ENCODE results near the gene HOXA4.

DNA sequence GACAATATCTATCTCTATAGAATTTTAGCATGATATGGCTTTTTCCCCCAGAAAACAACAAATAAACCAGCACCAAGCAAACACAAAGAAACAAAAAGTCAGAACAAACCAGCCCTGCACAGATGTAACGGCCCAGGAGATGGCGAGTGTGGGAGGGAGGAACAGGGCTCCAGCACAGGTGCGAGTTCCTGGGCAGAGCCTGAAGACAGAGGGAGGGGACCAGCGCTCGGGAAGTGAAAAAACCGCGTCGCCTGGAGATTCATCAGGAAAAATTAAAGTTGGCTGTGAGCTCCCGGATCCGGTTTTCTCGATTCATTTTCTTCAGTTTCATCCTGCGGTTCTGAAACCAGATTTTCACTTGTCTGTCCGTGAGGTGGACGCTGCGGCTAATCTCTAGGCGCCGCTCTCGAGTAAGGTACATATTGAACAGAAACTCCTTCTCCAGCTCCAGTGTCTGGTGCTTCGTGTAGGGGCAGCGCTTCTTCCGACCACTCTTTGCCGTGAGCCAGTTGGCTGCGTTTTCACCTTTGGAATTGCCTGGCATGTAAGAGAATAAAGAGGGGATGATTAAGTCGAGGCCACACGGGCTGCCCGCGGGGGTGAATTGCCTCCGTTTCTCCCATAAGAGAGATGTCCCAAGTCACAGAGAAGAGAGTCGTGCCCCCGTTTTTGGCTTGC is 41.2 kb upstream of the HOXA4 start:
- TF ChIP-seq POLR2AphosphoS5 (IDR thresholded peaks at IDR 0.05; ENCODE audit: low read depth), result no peak
- TF ChIP-seq CTCF (IDR thresholded peaks at IDR 0.05; ENCODE audit: insufficient read depth, low read length), result no peak
- no peak for TF ChIP-seq GABPA (IDR thresholded peaks at IDR 0.05; ENCODE audit: low read depth)
- TF ChIP-seq, protein P1, sequence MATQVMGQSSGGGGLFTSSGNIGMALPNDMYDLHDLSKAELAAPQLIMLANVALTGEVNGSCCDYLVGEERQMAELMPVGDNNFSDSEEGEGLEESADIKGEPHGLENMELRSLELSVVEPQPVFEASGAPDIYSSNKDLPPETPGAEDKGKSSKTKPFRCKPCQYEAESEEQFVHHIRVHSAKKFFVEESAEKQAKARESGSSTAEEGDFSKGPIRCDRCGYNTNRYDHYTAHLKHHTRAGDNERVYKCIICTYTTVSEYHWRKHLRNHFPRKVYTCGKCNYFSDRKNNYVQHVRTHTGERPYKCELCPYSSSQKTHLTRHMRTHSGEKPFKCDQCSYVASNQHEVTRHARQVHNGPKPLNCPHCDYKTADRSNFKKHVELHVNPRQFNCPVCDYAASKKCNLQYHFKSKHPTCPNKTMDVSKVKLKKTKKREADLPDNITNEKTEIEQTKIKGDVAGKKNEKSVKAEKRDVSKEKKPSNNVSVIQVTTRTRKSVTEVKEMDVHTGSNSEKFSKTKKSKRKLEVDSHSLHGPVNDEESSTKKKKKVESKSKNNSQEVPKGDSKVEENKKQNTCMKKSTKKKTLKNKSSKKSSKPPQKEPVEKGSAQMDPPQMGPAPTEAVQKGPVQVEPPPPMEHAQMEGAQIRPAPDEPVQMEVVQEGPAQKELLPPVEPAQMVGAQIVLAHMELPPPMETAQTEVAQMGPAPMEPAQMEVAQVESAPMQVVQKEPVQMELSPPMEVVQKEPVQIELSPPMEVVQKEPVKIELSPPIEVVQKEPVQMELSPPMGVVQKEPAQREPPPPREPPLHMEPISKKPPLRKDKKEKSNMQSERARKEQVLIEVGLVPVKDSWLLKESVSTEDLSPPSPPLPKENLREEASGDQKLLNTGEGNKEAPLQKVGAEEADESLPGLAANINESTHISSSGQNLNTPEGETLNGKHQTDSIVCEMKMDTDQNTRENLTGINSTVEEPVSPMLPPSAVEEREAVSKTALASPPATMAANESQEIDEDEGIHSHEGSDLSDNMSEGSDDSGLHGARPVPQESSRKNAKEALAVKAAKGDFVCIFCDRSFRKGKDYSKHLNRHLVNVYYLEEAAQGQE (IDR thresholded peaks at IDR 0.05; ENCODE audit: insufficient replicate concordance, low read depth), result no peak

All from HL-60 (cell line).